GM12801 (cell line): ENCODE data around the gene SAMHD1.

Source experiments
- CTCF ChIP-seq: IDR thresholded peaks from one replicate; pipeline ENCODE4 v1.5.1; 2011; ENCODE audit warnings: control low read depth; ENCODE audit not compliant: insufficient read length; ENCODE audit errors: extremely low read depth

Gene SAMHD1

GRCh38 chr20:36984257-36984638 is 32.7 kb upstream of the SAMHD1 start:
- no peak for TF ChIP-seq CTCF

- no peak for TF ChIP-seq CTCF
These were observed 23.8 kb upstream of the SAMHD1 start for GRCh38 chr20:36975099-36975818.

- TF ChIP-seq CTCF, result no peak
These were observed 23.2 kb upstream of the SAMHD1 start for GRCh38 chr20:36974660-36975059.

- no peak for TF ChIP-seq CTCF
These were observed 19.6 kb upstream of the SAMHD1 start for GRCh38 chr20:36971103-36971502.

DNA sequence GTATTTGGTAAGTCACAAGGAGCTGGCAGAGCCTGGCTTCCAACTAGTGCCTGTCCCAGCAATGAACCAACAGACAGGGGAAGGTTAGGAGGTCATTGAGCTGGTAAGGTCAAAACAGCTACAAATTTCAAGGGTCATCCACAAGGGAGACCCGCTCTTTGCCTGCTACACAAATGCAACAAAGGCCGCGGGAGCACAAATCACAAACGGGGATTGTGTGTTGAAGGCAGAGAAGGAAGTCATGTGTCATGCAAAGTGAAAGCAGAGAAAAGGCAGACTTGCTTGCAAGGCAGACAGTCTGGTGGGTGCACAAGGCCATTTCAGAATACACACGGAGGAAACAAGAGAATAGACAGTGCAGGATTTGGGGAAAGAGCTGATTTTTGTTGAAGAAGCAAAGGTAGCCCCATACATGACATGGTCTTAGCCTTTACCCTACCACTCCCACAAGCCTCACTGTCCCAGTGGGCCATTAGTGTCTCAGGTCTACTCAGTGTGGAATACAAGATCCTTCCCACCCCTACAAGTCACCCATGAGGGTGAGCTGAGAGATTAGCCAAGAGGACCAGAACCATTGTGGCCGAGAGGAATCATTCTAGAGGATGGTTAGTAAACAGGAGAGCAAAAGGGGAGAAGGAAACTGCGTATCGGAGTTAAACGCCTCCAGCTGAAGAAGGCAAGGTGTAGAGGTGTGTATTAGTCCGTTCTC is 18.1 kb upstream of the SAMHD1 start:
- TF ChIP-seq CTCF, result no peak

- TF ChIP-seq CTCF, result no peak
These were observed 17.5 kb upstream of the SAMHD1 start for GRCh38 chr20:36969051-36969450.

DNA sequence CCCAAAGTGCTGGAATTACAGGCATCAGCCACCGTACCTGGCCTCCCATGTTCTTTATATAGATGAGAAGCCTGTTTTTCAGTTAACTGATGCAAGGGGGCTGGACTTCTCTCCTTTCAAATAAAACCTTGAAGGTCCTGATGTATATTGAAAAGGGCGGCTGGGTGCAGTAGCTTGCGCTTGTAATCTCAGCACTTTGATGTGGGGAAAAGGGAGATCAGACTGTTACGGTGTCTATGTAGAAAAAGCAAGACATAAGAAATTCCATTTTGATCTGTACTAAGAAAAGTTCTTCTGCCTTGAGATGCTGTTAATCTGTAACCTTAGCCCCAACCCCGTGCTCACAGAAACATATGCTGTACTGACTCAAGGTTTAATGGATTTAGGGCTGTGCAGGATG is 16.1 kb upstream of the SAMHD1 start:
- no peak for TF ChIP-seq CTCF
